Mammary epithelial cell (primary cell): ENCODE measurements around the gene MOSMO.

Experiments used
- EZH2 ChIP-seq: IDR thresholded peaks from 2 replicates; pipeline ENCODE4 v1.6.1; 2012; ENCODE audit warnings: low read length, inconsistent platforms, borderline replicate concordance
- TF ChIP-seq, protein P1 (sequence below), 2 donors: IDR thresholded peaks in 1 of 2; conservative IDR thresholded peaks in 1 of 2; 2 replicates each; pipeline ENCODE4 v1.5.1; 2011 to 2012; ENCODE audit warnings: inconsistent platforms in 2 of 2, low read length in 2 of 2, mild to moderate bottlenecking in 2 of 2, control low read depth in 1 of 2, low read depth in 1 of 2; ENCODE audit not compliant: insufficient read depth in 1 of 2; ENCODE audit errors: extremely low read depth in 1 of 2

- TF ChIP-seq, protein P1, sequence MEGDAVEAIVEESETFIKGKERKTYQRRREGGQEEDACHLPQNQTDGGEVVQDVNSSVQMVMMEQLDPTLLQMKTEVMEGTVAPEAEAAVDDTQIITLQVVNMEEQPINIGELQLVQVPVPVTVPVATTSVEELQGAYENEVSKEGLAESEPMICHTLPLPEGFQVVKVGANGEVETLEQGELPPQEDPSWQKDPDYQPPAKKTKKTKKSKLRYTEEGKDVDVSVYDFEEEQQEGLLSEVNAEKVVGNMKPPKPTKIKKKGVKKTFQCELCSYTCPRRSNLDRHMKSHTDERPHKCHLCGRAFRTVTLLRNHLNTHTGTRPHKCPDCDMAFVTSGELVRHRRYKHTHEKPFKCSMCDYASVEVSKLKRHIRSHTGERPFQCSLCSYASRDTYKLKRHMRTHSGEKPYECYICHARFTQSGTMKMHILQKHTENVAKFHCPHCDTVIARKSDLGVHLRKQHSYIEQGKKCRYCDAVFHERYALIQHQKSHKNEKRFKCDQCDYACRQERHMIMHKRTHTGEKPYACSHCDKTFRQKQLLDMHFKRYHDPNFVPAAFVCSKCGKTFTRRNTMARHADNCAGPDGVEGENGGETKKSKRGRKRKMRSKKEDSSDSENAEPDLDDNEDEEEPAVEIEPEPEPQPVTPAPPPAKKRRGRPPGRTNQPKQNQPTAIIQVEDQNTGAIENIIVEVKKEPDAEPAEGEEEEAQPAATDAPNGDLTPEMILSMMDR (conservative IDR thresholded peaks at IDR 0.05 in 1 of 2, IDR thresholded peaks at IDR 0.05 in 1 of 2; ENCODE audit: extremely low read depth in 1 of 2, insufficient read depth in 1 of 2, low read depth in 1 of 2, low read length in 2 of 2): no peak
- no peak for TF ChIP-seq EZH2
Measured at GRCh38 chr16:21984062-21984461, 23.8 kb upstream of the MOSMO start.
